HepG2 (cell line): ENCODE data around the gene WWC2. TPM values are rescaled to one million over a fixed set of nuclear protein-coding genes. Genes with fewer than 3 reads are reported as not detected.

Experiments used
- ARHGAP35 ChIP-seq: sonication (generic); formaldehyde crosslinking; IDR thresholded peaks from 2 replicates; pipeline ENCODE4 v1.9.0; 2022; ENCODE audit warnings: mild to moderate bottlenecking, inconsistent platforms, moderate library complexity, missing genetic modification reagents, borderline replicate concordance
- MBNL3 ChIP-seq: fragments of 250-450 bp; sonication (Bioruptor Pico); conservative IDR thresholded peaks from 2 replicates; pipeline ENCODE4 v1.8.0; 2022; ENCODE audit warnings: mild to moderate bottlenecking, inconsistent platforms
- NR2F6 ChIP-seq, 2 experiments: IDR thresholded peaks; 2 replicates each; pipeline ENCODE4 v1.6.1; 2016; ENCODE audit warnings: antibody characterized with exemption in 1 of 2, mild to moderate bottlenecking in 1 of 2
- RCOR2 ChIP-seq: IDR thresholded peaks from 2 replicates; pipeline ENCODE4 v1.6.1; 2016; ENCODE audit warnings: missing biosample characterization, missing genetic modification reagents
- TCF12 ChIP-seq, 2 experiments: fragments of 450-650 bp in 1 of 2; sonication (generic) in 1 of 2; formaldehyde crosslinking in 1 of 2; IDR thresholded peaks; 2 replicates each; pipeline versions ENCODE4 v1.6.1 to v1.8.0; 2017 to 2022; ENCODE audit warnings: antibody characterized with exemption in 1 of 2, mild to moderate bottlenecking in 1 of 2, missing genetic modification reagents in 1 of 2, moderate library complexity in 1 of 2
- YEATS4 ChIP-seq: sonication (generic); formaldehyde crosslinking; IDR thresholded peaks from 2 replicates; pipeline ENCODE4 v1.4.0; 2020; ENCODE audit warnings: missing genetic modification reagents, borderline replicate concordance
- ZBTB21 ChIP-seq: sonication (generic); formaldehyde crosslinking; IDR thresholded peaks from 2 replicates; pipeline ENCODE4 v1.4.0; 2020; ENCODE audit warnings: missing genetic modification reagents
- ZMYM2 ChIP-seq: sonication (generic); formaldehyde crosslinking; IDR thresholded peaks from 2 replicates; pipeline ENCODE4 v1.8.0; 2022; ENCODE audit warnings: mild to moderate bottlenecking, missing genetic modification reagents
- ZNF564 ChIP-seq: sonication (generic); formaldehyde crosslinking; IDR thresholded peaks from 2 replicates; pipeline ENCODE4 v1.8.1; 2023; ENCODE audit warnings: mild to moderate bottlenecking, missing genetic modification reagents
- ZNF567 ChIP-seq: sonication (generic); formaldehyde crosslinking; IDR thresholded peaks from 2 replicates; pipeline ENCODE4 v1.8.1; 2023; ENCODE audit warnings: mild to moderate bottlenecking, missing genetic modification reagents, borderline replicate concordance
- polyA plus RNA-seq, 8 experiments: library from polyadenylated mRNA; depleted of rRNA in 3 of 8; stranded (reverse) in 7 of 8; unstranded in 1 of 8; fragments of >200 nt; fragmentation: Illumina TruSeq in 4 of 8; extraction: Trizol in 4 of 8; gene quantifications; 2 replicates each; pipeline versions ENCODE4 v1.2.1 to v1.2.3, GENCODE V29; 2011 to 2016; ENCODE audit warnings: low read depth in 4 of 8, missing spikeins in 1 of 8, mixed read lengths in 1 of 8; ENCODE audit not compliant: insufficient read depth in 1 of 8
- total RNA-seq, 5 experiments: library from RNA; depleted of rRNA; stranded (reverse); fragments of >200 nt; fragmentation: Illumina TruSeq; extraction: Trizol; gene quantifications; 2 replicates each; pipeline ENCODE4 v1.2.3, GENCODE V29; 2016; ENCODE audit warnings: low read depth in 1 of 5
- TF ChIP-seq, protein P1 (sequence below): sonication (generic); formaldehyde crosslinking; IDR thresholded peaks from 2 replicates; pipeline ENCODE4 v1.5.1; 2020; ENCODE audit warnings: missing genetic modification reagents, mild to moderate bottlenecking, borderline replicate concordance
- TF ChIP-seq, protein P2 (sequence below), 2 experiments: sonication (generic) in 1 of 2; formaldehyde crosslinking in 1 of 2; IDR thresholded peaks; 2 replicates each; pipeline versions ENCODE4 v1.4.0 to v1.6.1; 2018 to 2020; ENCODE audit warnings: missing genetic modification reagents in 2 of 2, borderline replicate concordance in 1 of 2, low read depth in 1 of 2, mild to moderate bottlenecking in 1 of 2, missing biosample characterization in 1 of 2
- TF ChIP-seq, protein P3 (sequence below): sonication (generic); formaldehyde crosslinking; IDR thresholded peaks from 2 replicates; pipeline ENCODE4 v1.5.0; 2020; ENCODE audit warnings: missing genetic modification reagents
- TF ChIP-seq, protein P4 (sequence below): IDR thresholded peaks from 2 replicates; pipeline ENCODE4 v1.6.1; 2012; ENCODE audit warnings: inconsistent platforms
- TF ChIP-seq, protein P5 (sequence below): sonication (generic); formaldehyde crosslinking; IDR thresholded peaks from 2 replicates; pipeline ENCODE4 v1.5.0; 2020; ENCODE audit warnings: mild to moderate bottlenecking, missing genetic modification reagents
- TF ChIP-seq, protein P6 (sequence below): sonication (generic); formaldehyde crosslinking; conservative IDR thresholded peaks from 2 replicates; pipeline ENCODE4 v1.8.0; 2022; ENCODE audit warnings: mild to moderate bottlenecking, moderate library complexity, missing genetic modification reagents
- TF ChIP-seq, protein P7 (sequence below): IDR thresholded peaks from 2 replicates; pipeline ENCODE4 v1.6.1; 2016; ENCODE audit warnings: missing compliant biosample characterization, missing genetic modification reagents, borderline replicate concordance

Gene WWC2
- total and polyA plus RNA-seq, 2 of the 13 experiments (the other 11 are each of a cell fraction or from before 2014, with no cell fraction given): 40.0 to 50.1 TPM

DNA sequence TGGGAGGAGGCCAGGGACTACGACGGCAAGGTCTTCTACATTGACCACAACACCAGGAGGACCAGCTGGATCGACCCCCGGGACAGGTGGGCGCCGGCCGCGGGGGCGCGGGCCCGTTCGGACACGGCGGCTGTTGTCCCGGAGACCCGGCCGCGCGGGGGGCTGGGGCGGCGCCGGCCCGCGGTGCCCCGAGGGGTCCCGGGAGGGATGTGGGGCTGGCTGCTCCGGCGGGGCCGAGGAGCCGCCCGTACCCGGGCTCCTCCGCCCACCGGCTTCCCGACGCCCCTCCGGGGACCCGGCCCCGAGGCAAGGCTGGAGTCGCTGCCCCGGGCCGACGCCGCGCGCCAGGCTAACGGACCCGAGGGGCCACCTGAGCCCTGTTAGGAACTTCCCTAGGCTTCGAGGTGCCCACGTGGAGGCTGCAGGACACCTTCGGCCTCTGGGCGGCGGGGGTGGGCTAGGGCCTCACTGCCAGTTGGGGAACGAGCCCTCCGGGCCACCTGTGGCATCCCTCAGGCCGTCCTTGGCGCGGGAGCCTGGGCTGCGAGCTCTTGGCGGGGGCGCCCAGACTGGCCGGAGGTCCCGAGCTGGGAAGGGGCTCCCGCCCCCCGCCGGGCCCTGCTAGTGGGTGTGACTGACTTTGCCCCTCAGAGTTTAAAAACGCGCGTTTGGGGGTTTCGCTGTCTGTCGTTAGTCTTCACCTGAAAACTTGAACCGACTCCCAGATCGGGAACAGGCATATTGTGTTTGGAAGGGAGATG is 660 bp downstream of the WWC2 start (continued):
- TF ChIP-seq, protein P1, sequence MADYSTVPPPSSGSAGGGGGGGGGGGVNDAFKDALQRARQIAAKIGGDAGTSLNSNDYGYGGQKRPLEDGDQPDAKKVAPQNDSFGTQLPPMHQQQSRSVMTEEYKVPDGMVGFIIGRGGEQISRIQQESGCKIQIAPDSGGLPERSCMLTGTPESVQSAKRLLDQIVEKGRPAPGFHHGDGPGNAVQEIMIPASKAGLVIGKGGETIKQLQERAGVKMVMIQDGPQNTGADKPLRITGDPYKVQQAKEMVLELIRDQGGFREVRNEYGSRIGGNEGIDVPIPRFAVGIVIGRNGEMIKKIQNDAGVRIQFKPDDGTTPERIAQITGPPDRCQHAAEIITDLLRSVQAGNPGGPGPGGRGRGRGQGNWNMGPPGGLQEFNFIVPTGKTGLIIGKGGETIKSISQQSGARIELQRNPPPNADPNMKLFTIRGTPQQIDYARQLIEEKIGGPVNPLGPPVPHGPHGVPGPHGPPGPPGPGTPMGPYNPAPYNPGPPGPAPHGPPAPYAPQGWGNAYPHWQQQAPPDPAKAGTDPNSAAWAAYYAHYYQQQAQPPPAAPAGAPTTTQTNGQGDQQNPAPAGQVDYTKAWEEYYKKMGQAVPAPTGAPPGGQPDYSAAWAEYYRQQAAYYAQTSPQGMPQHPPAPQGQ: no peak
- TF ChIP-seq NR2F6 (IDR thresholded peaks at IDR 0.05): no peak
- no peak for TF ChIP-seq NR2F6 (CRISPR knock-in tag; IDR thresholded peaks at IDR 0.05)
- no peak for TF ChIP-seq ARHGAP35 (CRISPR knock-in tag)
- TF ChIP-seq, protein P2, sequence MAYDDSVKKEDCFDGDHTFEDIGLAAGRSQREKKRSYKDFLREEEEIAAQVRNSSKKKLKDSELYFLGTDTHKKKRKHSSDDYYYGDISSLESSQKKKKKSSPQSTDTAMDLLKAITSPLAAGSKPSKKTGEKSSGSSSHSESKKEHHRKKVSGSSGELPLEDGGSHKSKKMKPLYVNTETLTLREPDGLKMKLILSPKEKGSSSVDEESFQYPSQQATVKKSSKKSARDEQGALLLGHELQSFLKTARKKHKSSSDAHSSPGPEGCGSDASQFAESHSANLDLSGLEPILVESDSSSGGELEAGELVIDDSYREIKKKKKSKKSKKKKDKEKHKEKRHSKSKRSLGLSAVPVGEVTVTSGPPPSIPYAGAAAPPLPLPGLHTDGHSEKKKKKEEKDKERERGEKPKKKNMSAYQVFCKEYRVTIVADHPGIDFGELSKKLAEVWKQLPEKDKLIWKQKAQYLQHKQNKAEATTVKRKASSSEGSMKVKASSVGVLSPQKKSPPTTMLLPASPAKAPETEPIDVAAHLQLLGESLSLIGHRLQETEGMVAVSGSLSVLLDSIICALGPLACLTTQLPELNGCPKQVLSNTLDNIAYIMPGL (CRISPR knock-in tag; IDR thresholded peaks at IDR 0.05; ENCODE audit: borderline replicate concordance in 1 of 2, low read depth in 1 of 2): peak in 1 of 2 experiments; percentile 54; a peak in 1 of 4 replicates
- no peak for TF ChIP-seq YEATS4
- TF ChIP-seq MBNL3 (CRISPR knock-in tag): no peak
- TF ChIP-seq, protein P3, sequence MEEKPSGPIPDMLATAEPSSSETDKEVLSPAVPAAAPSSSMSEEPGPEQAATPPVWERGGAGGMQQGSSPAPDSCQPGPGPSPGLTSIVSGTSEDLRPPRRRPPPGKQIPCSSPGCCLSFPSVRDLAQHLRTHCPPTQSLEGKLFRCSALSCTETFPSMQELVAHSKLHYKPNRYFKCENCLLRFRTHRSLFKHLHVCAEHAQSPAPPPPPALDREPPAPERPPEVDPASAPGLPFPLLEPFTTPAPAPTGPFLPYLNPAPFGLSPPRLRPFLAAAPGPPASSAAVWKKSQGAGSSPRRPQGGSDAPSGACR (CRISPR knock-in tag): no peak
- TF ChIP-seq ZMYM2 (CRISPR knock-in tag): no peak
- no peak; the same call in 1 of the 2 replicates for TF ChIP-seq ZNF564 (CRISPR knock-in tag)
- no peak for TF ChIP-seq ZNF567 (CRISPR knock-in tag)
- TF ChIP-seq, protein P4, sequence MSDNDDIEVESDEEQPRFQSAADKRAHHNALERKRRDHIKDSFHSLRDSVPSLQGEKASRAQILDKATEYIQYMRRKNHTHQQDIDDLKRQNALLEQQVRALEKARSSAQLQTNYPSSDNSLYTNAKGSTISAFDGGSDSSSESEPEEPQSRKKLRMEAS: peak; percentile 90
- no peak for TF ChIP-seq RCOR2 (CRISPR knock-in tag)
- no peak for TF ChIP-seq TCF12 (IDR thresholded peaks at IDR 0.05)
- no peak for TF ChIP-seq TCF12 (CRISPR knock-in tag; IDR thresholded peaks at IDR 0.05)
- TF ChIP-seq, protein P5, sequence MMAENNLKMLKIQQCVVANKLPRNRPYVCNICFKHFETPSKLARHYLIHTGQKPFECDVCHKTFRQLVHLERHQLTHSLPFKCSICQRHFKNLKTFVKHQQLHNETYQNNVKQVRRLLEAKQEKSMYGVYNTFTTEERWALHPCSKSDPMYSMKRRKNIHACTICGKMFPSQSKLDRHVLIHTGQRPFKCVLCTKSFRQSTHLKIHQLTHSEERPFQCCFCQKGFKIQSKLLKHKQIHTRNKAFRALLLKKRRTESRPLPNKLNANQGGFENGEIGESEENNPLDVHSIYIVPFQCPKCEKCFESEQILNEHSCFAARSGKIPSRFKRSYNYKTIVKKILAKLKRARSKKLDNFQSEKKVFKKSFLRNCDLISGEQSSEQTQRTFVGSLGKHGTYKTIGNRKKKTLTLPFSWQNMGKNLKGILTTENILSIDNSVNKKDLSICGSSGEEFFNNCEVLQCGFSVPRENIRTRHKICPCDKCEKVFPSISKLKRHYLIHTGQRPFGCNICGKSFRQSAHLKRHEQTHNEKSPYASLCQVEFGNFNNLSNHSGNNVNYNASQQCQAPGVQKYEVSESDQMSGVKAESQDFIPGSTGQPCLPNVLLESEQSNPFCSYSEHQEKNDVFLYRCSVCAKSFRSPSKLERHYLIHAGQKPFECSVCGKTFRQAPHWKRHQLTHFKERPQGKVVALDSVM (CRISPR knock-in tag): no peak
- TF ChIP-seq, protein P6, sequence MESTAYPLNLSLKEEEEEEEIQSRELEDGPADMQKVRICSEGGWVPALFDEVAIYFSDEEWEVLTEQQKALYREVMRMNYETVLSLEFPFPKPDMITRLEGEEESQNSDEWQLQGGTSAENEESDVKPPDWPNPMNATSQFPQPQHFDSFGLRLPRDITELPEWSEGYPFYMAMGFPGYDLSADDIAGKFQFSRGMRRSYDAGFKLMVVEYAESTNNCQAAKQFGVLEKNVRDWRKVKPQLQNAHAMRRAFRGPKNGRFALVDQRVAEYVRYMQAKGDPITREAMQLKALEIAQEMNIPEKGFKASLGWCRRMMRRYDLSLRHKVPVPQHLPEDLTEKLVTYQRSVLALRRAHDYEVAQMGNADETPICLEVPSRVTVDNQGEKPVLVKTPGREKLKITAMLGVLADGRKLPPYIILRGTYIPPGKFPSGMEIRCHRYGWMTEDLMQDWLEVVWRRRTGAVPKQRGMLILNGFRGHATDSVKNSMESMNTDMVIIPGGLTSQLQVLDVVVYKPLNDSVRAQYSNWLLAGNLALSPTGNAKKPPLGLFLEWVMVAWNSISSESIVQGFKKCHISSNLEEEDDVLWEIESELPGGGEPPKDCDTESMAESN (CRISPR knock-in tag): peak; percentile 59; the same call in 1 of the 2 replicates
- no peak for TF ChIP-seq ZBTB21 (CRISPR knock-in tag)
- TF ChIP-seq, protein P7, sequence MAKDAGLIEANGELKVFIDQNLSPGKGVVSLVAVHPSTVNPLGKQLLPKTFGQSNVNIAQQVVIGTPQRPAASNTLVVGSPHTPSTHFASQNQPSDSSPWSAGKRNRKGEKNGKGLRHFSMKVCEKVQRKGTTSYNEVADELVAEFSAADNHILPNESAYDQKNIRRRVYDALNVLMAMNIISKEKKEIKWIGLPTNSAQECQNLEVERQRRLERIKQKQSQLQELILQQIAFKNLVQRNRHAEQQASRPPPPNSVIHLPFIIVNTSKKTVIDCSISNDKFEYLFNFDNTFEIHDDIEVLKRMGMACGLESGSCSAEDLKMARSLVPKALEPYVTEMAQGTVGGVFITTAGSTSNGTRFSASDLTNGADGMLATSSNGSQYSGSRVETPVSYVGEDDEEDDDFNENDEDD: peak; percentile 46; the same call in 1 of the 2 replicates
